H1 (cell line): ENCODE results near the gene CSDE1. TPM values are rescaled to one million over a fixed set of nuclear protein-coding genes. Genes with fewer than 3 reads are reported as not detected.
"Not testable (repeated sequence)": the region's sequence is repeated elsewhere in the genome, so short reads cannot be mapped to it uniquely, and the experiment has no call there.

ENCODE experiments used
- CTCF ChIA-PET: fragments of 300-600 bp; sonication (Branson Sonifier 250); formaldehyde crosslinking; loops from one replicate; lab custom pipeline; 2021; ENCODE audit not compliant: partially characterized antibody; lab: Charles Lee
- POLR2A ChIA-PET: fragments of 300-600 bp; sonication (Branson Sonifier 250); formaldehyde crosslinking; loops from one replicate; lab custom pipeline; 2021; ENCODE audit warnings: inconsistent platforms; ENCODE audit not compliant: partially characterized antibody; lab: Charles Lee
- DNase-seq, 2 experiments: peaks; one replicate each; pipeline versions ENCODE4 v3.0.0 to v3.0.0-alpha.2; 2010 to 2022; ENCODE audit warnings: low spot score in 2 of 2, low read depth in 1 of 2, mixed read lengths in 1 of 2
- FAIRE-seq: peaks from 2 replicates; lab custom pipeline; 2011; peaks lifted over from hg19 to GRCh38; lab: Jason Lieb, UNC
- H2AFZ ChIP-seq: 2 replicates; pipeline ENCODE4 v1.8.1; 2012; ENCODE audit warnings: low read length, inconsistent platforms
- H2AK5ac ChIP-seq: 2 replicates; pipeline ENCODE4 v1.6.1; 2013; ENCODE audit warnings: low read depth, low read length
- H2BK120ac ChIP-seq: replicated peaks from 2 replicates; pipeline ENCODE3; 2013; ENCODE audit warnings: low read depth, low read length, inconsistent platforms
- H2BK12ac ChIP-seq: 2 replicates; pipeline ENCODE4 v1.6.1; 2013; ENCODE audit warnings: low read depth, low read length
- H2BK15ac ChIP-seq: 2 replicates; pipeline ENCODE4 v1.6.1; 2013; ENCODE audit warnings: low read length
- H2BK20ac ChIP-seq: 2 replicates; pipeline ENCODE4 v1.6.1; 2013; ENCODE audit warnings: low read length
- H2BK5ac ChIP-seq: 2 replicates; pipeline ENCODE4 v1.6.1; 2013; ENCODE audit warnings: low read depth, low read length
- H3K14ac ChIP-seq: 2 replicates; pipeline ENCODE4 v1.6.1; 2013; ENCODE audit warnings: inconsistent platforms; ENCODE audit not compliant: insufficient read length
- H3K18ac ChIP-seq: 2 replicates; pipeline ENCODE4 v1.6.1; 2013; ENCODE audit warnings: low read length; ENCODE audit errors: extremely low read depth
- H3K23ac ChIP-seq: 2 replicates; pipeline ENCODE4 v1.6.1; 2013; ENCODE audit warnings: inconsistent platforms; ENCODE audit not compliant: insufficient read length
- H3K23me2 ChIP-seq: 2 replicates; pipeline ENCODE4 v1.6.1; 2013; ENCODE audit warnings: low read depth, low read length
- H3K27ac ChIP-seq: 2 replicates; pipeline ENCODE4 v1.6.1; 2011; ENCODE audit warnings: low read depth, low read length, inconsistent platforms
- H3K27me3 ChIP-seq, 4 experiments: replicated peaks in 1 of 4; 1 replicate in 1 of 4; 2 replicates in 3 of 4; pipeline versions ENCODE4 v1.6.1 to v1.8.1; 2011 to 2013; ENCODE audit warnings: low read length in 3 of 4, mild to moderate bottlenecking in 3 of 4, inconsistent platforms in 2 of 4, mixed read lengths in 2 of 4, moderate library complexity in 1 of 4; ENCODE audit not compliant: control insufficient read depth in 3 of 4, insufficient read depth in 3 of 4; ENCODE audit errors: extremely low read depth in 1 of 4
- H3K36me3 ChIP-seq, 4 experiments: 2 replicates each; pipeline versions ENCODE4 v1.6.1 to v1.8.1; 2011 to 2013; ENCODE audit warnings: mild to moderate bottlenecking in 4 of 4, low read length in 3 of 4, moderate library complexity in 2 of 4, control low read depth in 1 of 4, inconsistent platforms in 1 of 4; ENCODE audit not compliant: insufficient read depth in 4 of 4, control insufficient read depth in 2 of 4
- H3K4ac ChIP-seq: replicated peaks from 2 replicates; pipeline ENCODE3; 2013; ENCODE audit warnings: low read length, low read depth, mixed read lengths, inconsistent platforms; ENCODE audit not compliant: insufficient read length
- H3K4me1 ChIP-seq, 4 experiments: replicated peaks in 1 of 4; 1 replicate in 1 of 4; 2 replicates in 3 of 4; pipeline versions ENCODE4 v1.6.1 to v1.8.1; 2011 to 2013; ENCODE audit warnings: low read length in 3 of 4, inconsistent platforms in 2 of 4, mixed read lengths in 1 of 4; ENCODE audit not compliant: insufficient read depth in 4 of 4, control insufficient read depth in 3 of 4
- H3K4me2 ChIP-seq, 2 experiments: 2 replicates each; pipeline versions ENCODE4 v1.6.1 to v1.8.1; 2011 to 2013; ENCODE audit warnings: low read depth in 2 of 2, low read length in 2 of 2, control low read depth in 1 of 2, inconsistent platforms in 1 of 2, mild to moderate bottlenecking in 1 of 2; ENCODE audit not compliant: insufficient read depth in 1 of 2
- H3K4me3 ChIP-seq, 4 experiments: fragments of 200-600, 300-600 bp in 1 of 4; sonication (generic), shearing (Covaris generic), sonication (Bioruptor Twin) in 1 of 4; 2 replicates each; pipeline versions ENCODE4 v1.5.1 to v1.8.1; 2011 to 2016; ENCODE audit warnings: low read length in 4 of 4, low read depth in 3 of 4, control low read depth in 2 of 4, inconsistent platforms in 2 of 4, mild to moderate bottlenecking in 2 of 4, mixed read lengths in 1 of 4, moderate library complexity in 1 of 4; ENCODE audit not compliant: insufficient read depth in 2 of 4; ENCODE audit errors: extremely low read depth in 1 of 4
- H3K56ac ChIP-seq: replicated peaks from 2 replicates; pipeline ENCODE3; 2013; ENCODE audit warnings: low read depth, mild to moderate bottlenecking, mixed read lengths, low read length, inconsistent platforms; ENCODE audit not compliant: insufficient read length
- H3K79me1 ChIP-seq: 2 replicates; pipeline ENCODE4 v1.6.1; 2013; ENCODE audit warnings: low read depth, low read length, control low read depth
- H3K79me2 ChIP-seq, 2 experiments: 2 replicates each; pipeline versions ENCODE4 v1.6.1 to v1.8.1; 2012 to 2013; ENCODE audit warnings: low read length in 2 of 2, mild to moderate bottlenecking in 2 of 2, inconsistent platforms in 1 of 2; ENCODE audit not compliant: insufficient read depth in 2 of 2, control insufficient read depth in 1 of 2
- H3K9ac ChIP-seq, 4 experiments: replicated peaks in 1 of 4; 1 replicate in 1 of 4; 2 replicates in 3 of 4; pipeline versions ENCODE4 v1.6.1 to v1.8.1; 2011 to 2013; ENCODE audit warnings: low read depth in 3 of 4, low read length in 3 of 4, control low read depth in 2 of 4, mild to moderate bottlenecking in 2 of 4, moderate library complexity in 2 of 4, inconsistent platforms in 1 of 4; ENCODE audit errors: extremely low read depth in 1 of 4
- H3K9me3 ChIP-seq, 2 experiments: 2 replicates each; pipeline versions ENCODE4 v1.6.1 to v1.8.1; 2012 to 2013; ENCODE audit warnings: mild to moderate bottlenecking in 2 of 2, moderate library complexity in 2 of 2, control low read depth in 1 of 2, inconsistent platforms in 1 of 2, low read depth in 1 of 2, low read length in 1 of 2, mixed read lengths in 1 of 2; ENCODE audit not compliant: insufficient read depth in 2 of 2
- H4K20me1 ChIP-seq, 2 experiments: replicated peaks in 1 of 2; 2 replicates each; pipeline versions ENCODE3 to v1.8.1; 2011 to 2013; ENCODE audit warnings: inconsistent platforms in 2 of 2, low read length in 2 of 2, mild to moderate bottlenecking in 1 of 2; ENCODE audit not compliant: insufficient read depth in 2 of 2, control insufficient read depth in 1 of 2
- H4K5ac ChIP-seq: 2 replicates; pipeline ENCODE4 v1.6.1; 2013; ENCODE audit warnings: low read length, low read depth, mixed read lengths, inconsistent platforms; ENCODE audit not compliant: insufficient read length
- H4K8ac ChIP-seq: 2 replicates; pipeline ENCODE4 v1.8.0; 2013; ENCODE audit warnings: mild to moderate bottlenecking, moderate library complexity, low read length, inconsistent platforms; ENCODE audit not compliant: insufficient read depth; ENCODE audit errors: extremely low read depth
- H4K91ac ChIP-seq: replicated peaks from 2 replicates; pipeline ENCODE3; 2013; ENCODE audit warnings: low read length, mixed read lengths, inconsistent platforms; ENCODE audit not compliant: insufficient read length
- WGBS, 2 experiments: shearing (Covaris generic) in 1 of 2; methylation state at CpG; one replicate each; pipeline versions ENCODE4 v1.1.6 to v1.1.7; 2013 to 2015; ENCODE audit warnings: low lambda C conversion rate in 2 of 2, mixed read lengths in 2 of 2, inconsistent platforms in 1 of 2, low coverage in 1 of 2, missing lambda C conversion rate in 1 of 2; ENCODE audit not compliant: insufficient replicate concordance in 2 of 2, insufficient coverage in 1 of 2, insufficient read length in 1 of 2; ENCODE audit errors: extremely low coverage in 1 of 2, missing lambda C conversion rate in 1 of 2; 5-methylcytosine and 5-hydroxymethylcytosine counted together
- polyA plus RNA-seq, 7 experiments: library from polyadenylated mRNA; depleted of rRNA in 3 of 7; stranded (reverse) in 5 of 7; unstranded in 2 of 7; fragments of >200 nt in 5 of 7; fragments of 200-250 nt in 2 of 7; gene quantifications; 1 replicate in 5 of 7; 2 replicates in 1 of 7; 4 replicates in 1 of 7; pipeline versions ENCODE4 v1.2.1 to v1.2.3, GENCODE V29; 2011 to 2013; ENCODE audit warnings: missing spikeins in 2 of 7, mixed read lengths in 2 of 7
- total RNA-seq: library from RNA; stranded (reverse); fragmentation: NEBNext Ultra II Directional; extraction: Animal tissue kit (Norgen Biotek cat#: 25700); gene quantifications from 2 replicates; pipeline ENCODE4 v1.2.1, GENCODE V29; 2021

The CSDE1 gene
- total and polyA plus RNA-seq, 2 of the 8 experiments (the other 6 are each of a cell fraction or from before 2014, with no cell fraction given) = 149 to 635 TPM

DNA sequence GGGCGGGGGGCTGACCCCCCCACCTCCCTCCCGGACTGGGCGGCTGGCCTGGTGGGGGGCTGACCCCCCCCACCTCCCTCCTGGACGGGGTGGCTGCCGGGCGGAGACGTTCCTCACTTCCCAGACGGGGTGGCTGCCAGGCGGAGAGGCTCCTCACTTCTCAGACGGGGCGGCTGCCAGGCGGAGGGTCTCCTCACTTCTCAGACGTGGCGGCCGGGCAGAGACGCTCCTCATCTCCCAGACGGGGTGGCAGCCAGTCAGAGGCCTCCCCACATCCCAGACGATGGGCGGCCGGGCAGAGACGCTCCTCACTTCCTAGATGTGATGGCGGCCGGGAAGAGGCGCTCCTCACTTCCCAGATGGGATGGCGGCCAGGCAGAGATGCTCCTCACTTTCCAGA, 32.8 kb upstream of the CSDE1 start:
- DNase-seq, H4K8ac ChIP-seq, H2BK12ac ChIP-seq, H3K79me1 ChIP-seq, H3K18ac ChIP-seq, H3K9ac ChIP-seq, H2AFZ ChIP-seq, H3K56ac ChIP-seq, H2AK5ac ChIP-seq, H3K23ac ChIP-seq, FAIRE-seq, H3K23me2 ChIP-seq, H4K20me1 ChIP-seq, H3K27me3 ChIP-seq, H3K27ac ChIP-seq, H3K79me2 ChIP-seq, H2BK120ac ChIP-seq, H2BK15ac ChIP-seq, H3K36me3 ChIP-seq, H4K5ac ChIP-seq, H4K91ac ChIP-seq, H3K4me3 ChIP-seq, H3K4me1 ChIP-seq, H3K4ac ChIP-seq, H3K4me2 ChIP-seq, POLR2A ChIA-PET, CTCF ChIA-PET, H2BK20ac ChIP-seq, H2BK5ac ChIP-seq, H3K14ac ChIP-seq: not testable (repeated sequence)
- WGBS, 2 experiments = 96% methylated on average over 20 of the region's 25 CpGs; no CpG with 5 or more reads in 1 of the 2 experiments
- H3K9me3 ChIP-seq = peaks cover 0 to 12% of the 10 kb centered on the region in 2 experiments; a peak in 1 of 4 replicates

DNA sequence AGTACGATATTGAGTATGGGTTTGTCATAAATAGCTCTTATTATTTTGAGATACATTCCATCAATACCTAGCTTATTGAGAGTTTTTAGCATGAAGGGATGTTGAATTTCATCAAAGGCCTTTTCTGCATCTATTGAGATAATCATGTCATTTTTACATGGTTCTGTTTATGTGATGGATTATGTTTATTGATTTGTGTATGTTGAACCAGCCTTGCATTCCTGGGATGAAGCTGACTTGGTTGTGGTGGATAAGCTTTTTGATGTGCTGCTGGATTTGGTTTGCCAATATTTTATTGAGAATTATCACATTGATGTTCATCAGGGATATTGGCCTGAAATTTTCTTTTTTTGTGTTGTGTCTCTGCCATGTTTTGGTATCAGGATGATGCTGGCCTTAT, 28.7 kb upstream of the CSDE1 start:
- H3K36me3 ChIP-seq, H3K9me3 ChIP-seq, H4K5ac ChIP-seq, H2AK5ac ChIP-seq, H3K4me3 ChIP-seq, H3K56ac ChIP-seq, H3K23me2 ChIP-seq, H3K4me2 ChIP-seq, H2BK5ac ChIP-seq, POLR2A ChIA-PET, H3K79me2 ChIP-seq, H3K14ac ChIP-seq, H3K18ac ChIP-seq, H2BK20ac ChIP-seq, H3K27ac ChIP-seq, CTCF ChIA-PET, H4K8ac ChIP-seq, H2AFZ ChIP-seq, H3K27me3 ChIP-seq, H3K9ac ChIP-seq, DNase-seq, H3K4ac ChIP-seq, H4K91ac ChIP-seq, H2BK15ac ChIP-seq, H2BK12ac ChIP-seq, FAIRE-seq, H3K4me1 ChIP-seq, H3K79me1 ChIP-seq, H2BK120ac ChIP-seq, H4K20me1 ChIP-seq, H3K23ac ChIP-seq: not testable (repeated sequence)
- WGBS, 2 experiments = 76% methylated on average over 1 of the region's 1 CpG; no CpG with 5 or more reads in 1 of the 2 experiments
